H1 (cell line): ENCODE measurements around the gene NUDT1. TPM values are rescaled to one million over a fixed set of nuclear protein-coding genes. Genes with fewer than 3 reads are reported as not detected.

Experiments used
- CTCF ChIA-PET: fragments of 300-600 bp; sonication (Branson Sonifier 250); formaldehyde crosslinking; loops from one replicate; lab custom pipeline; 2021; ENCODE audit not compliant: partially characterized antibody; lab: Charles Lee
- POLR2A ChIA-PET: fragments of 300-600 bp; sonication (Branson Sonifier 250); formaldehyde crosslinking; loops from one replicate; lab custom pipeline; 2021; ENCODE audit warnings: inconsistent platforms; ENCODE audit not compliant: partially characterized antibody; lab: Charles Lee
- DNase-seq, 2 experiments: peaks; one replicate each; pipeline versions ENCODE4 v3.0.0 to v3.0.0-alpha.2; 2010 to 2022; ENCODE audit warnings: low spot score in 2 of 2, low read depth in 1 of 2, mixed read lengths in 1 of 2
- FAIRE-seq: peaks from 2 replicates; lab custom pipeline; 2011; peaks lifted over from hg19 to GRCh38; lab: Jason Lieb, UNC
- H2AFZ ChIP-seq: 2 replicates; pipeline ENCODE4 v1.8.1; 2012; ENCODE audit warnings: low read length, inconsistent platforms
- H2AK5ac ChIP-seq: 2 replicates; pipeline ENCODE4 v1.6.1; 2013; ENCODE audit warnings: low read depth, low read length
- H2BK120ac ChIP-seq: replicated peaks from 2 replicates; pipeline ENCODE3; 2013; ENCODE audit warnings: low read depth, low read length, inconsistent platforms
- H2BK12ac ChIP-seq: 2 replicates; pipeline ENCODE4 v1.6.1; 2013; ENCODE audit warnings: low read depth, low read length
- H2BK15ac ChIP-seq: 2 replicates; pipeline ENCODE4 v1.6.1; 2013; ENCODE audit warnings: low read length
- H2BK20ac ChIP-seq: 2 replicates; pipeline ENCODE4 v1.6.1; 2013; ENCODE audit warnings: low read length
- H2BK5ac ChIP-seq: 2 replicates; pipeline ENCODE4 v1.6.1; 2013; ENCODE audit warnings: low read depth, low read length
- H3K14ac ChIP-seq: 2 replicates; pipeline ENCODE4 v1.6.1; 2013; ENCODE audit warnings: inconsistent platforms; ENCODE audit not compliant: insufficient read length
- H3K18ac ChIP-seq: 2 replicates; pipeline ENCODE4 v1.6.1; 2013; ENCODE audit warnings: low read length; ENCODE audit errors: extremely low read depth
- H3K23ac ChIP-seq: 2 replicates; pipeline ENCODE4 v1.6.1; 2013; ENCODE audit warnings: inconsistent platforms; ENCODE audit not compliant: insufficient read length
- H3K23me2 ChIP-seq: 2 replicates; pipeline ENCODE4 v1.6.1; 2013; ENCODE audit warnings: low read depth, low read length
- H3K27ac ChIP-seq: 2 replicates; pipeline ENCODE4 v1.6.1; 2011; ENCODE audit warnings: low read depth, low read length, inconsistent platforms
- H3K27me3 ChIP-seq, 4 experiments: replicated peaks in 1 of 4; 1 replicate in 1 of 4; 2 replicates in 3 of 4; pipeline versions ENCODE4 v1.6.1 to v1.8.1; 2011 to 2013; ENCODE audit warnings: low read length in 3 of 4, mild to moderate bottlenecking in 3 of 4, inconsistent platforms in 2 of 4, mixed read lengths in 2 of 4, moderate library complexity in 1 of 4; ENCODE audit not compliant: control insufficient read depth in 3 of 4, insufficient read depth in 3 of 4; ENCODE audit errors: extremely low read depth in 1 of 4
- H3K36me3 ChIP-seq, 4 experiments: 2 replicates each; pipeline versions ENCODE4 v1.6.1 to v1.8.1; 2011 to 2013; ENCODE audit warnings: mild to moderate bottlenecking in 4 of 4, low read length in 3 of 4, moderate library complexity in 2 of 4, control low read depth in 1 of 4, inconsistent platforms in 1 of 4; ENCODE audit not compliant: insufficient read depth in 4 of 4, control insufficient read depth in 2 of 4
- H3K4ac ChIP-seq: replicated peaks from 2 replicates; pipeline ENCODE3; 2013; ENCODE audit warnings: low read length, low read depth, mixed read lengths, inconsistent platforms; ENCODE audit not compliant: insufficient read length
- H3K4me1 ChIP-seq, 4 experiments: replicated peaks in 1 of 4; 1 replicate in 1 of 4; 2 replicates in 3 of 4; pipeline versions ENCODE4 v1.6.1 to v1.8.1; 2011 to 2013; ENCODE audit warnings: low read length in 3 of 4, inconsistent platforms in 2 of 4, mixed read lengths in 1 of 4; ENCODE audit not compliant: insufficient read depth in 4 of 4, control insufficient read depth in 3 of 4
- H3K4me2 ChIP-seq, 2 experiments: 2 replicates each; pipeline versions ENCODE4 v1.6.1 to v1.8.1; 2011 to 2013; ENCODE audit warnings: low read depth in 2 of 2, low read length in 2 of 2, control low read depth in 1 of 2, inconsistent platforms in 1 of 2, mild to moderate bottlenecking in 1 of 2; ENCODE audit not compliant: insufficient read depth in 1 of 2
- H3K4me3 ChIP-seq, 4 experiments: fragments of 200-600, 300-600 bp in 1 of 4; sonication (generic), shearing (Covaris generic), sonication (Bioruptor Twin) in 1 of 4; 2 replicates each; pipeline versions ENCODE4 v1.5.1 to v1.8.1; 2011 to 2016; ENCODE audit warnings: low read length in 4 of 4, low read depth in 3 of 4, control low read depth in 2 of 4, inconsistent platforms in 2 of 4, mild to moderate bottlenecking in 2 of 4, mixed read lengths in 1 of 4, moderate library complexity in 1 of 4; ENCODE audit not compliant: insufficient read depth in 2 of 4; ENCODE audit errors: extremely low read depth in 1 of 4
- H3K56ac ChIP-seq: replicated peaks from 2 replicates; pipeline ENCODE3; 2013; ENCODE audit warnings: low read depth, mild to moderate bottlenecking, mixed read lengths, low read length, inconsistent platforms; ENCODE audit not compliant: insufficient read length
- H3K79me1 ChIP-seq: 2 replicates; pipeline ENCODE4 v1.6.1; 2013; ENCODE audit warnings: low read depth, low read length, control low read depth
- H3K79me2 ChIP-seq, 2 experiments: 2 replicates each; pipeline versions ENCODE4 v1.6.1 to v1.8.1; 2012 to 2013; ENCODE audit warnings: low read length in 2 of 2, mild to moderate bottlenecking in 2 of 2, inconsistent platforms in 1 of 2; ENCODE audit not compliant: insufficient read depth in 2 of 2, control insufficient read depth in 1 of 2
- H3K9ac ChIP-seq, 4 experiments: replicated peaks in 1 of 4; 1 replicate in 1 of 4; 2 replicates in 3 of 4; pipeline versions ENCODE4 v1.6.1 to v1.8.1; 2011 to 2013; ENCODE audit warnings: low read depth in 3 of 4, low read length in 3 of 4, control low read depth in 2 of 4, mild to moderate bottlenecking in 2 of 4, moderate library complexity in 2 of 4, inconsistent platforms in 1 of 4; ENCODE audit errors: extremely low read depth in 1 of 4
- H3K9me3 ChIP-seq, 2 experiments: 2 replicates each; pipeline versions ENCODE4 v1.6.1 to v1.8.1; 2012 to 2013; ENCODE audit warnings: mild to moderate bottlenecking in 2 of 2, moderate library complexity in 2 of 2, control low read depth in 1 of 2, inconsistent platforms in 1 of 2, low read depth in 1 of 2, low read length in 1 of 2, mixed read lengths in 1 of 2; ENCODE audit not compliant: insufficient read depth in 2 of 2
- H4K20me1 ChIP-seq, 2 experiments: replicated peaks in 1 of 2; 2 replicates each; pipeline versions ENCODE3 to v1.8.1; 2011 to 2013; ENCODE audit warnings: inconsistent platforms in 2 of 2, low read length in 2 of 2, mild to moderate bottlenecking in 1 of 2; ENCODE audit not compliant: insufficient read depth in 2 of 2, control insufficient read depth in 1 of 2
- H4K5ac ChIP-seq: 2 replicates; pipeline ENCODE4 v1.6.1; 2013; ENCODE audit warnings: low read length, low read depth, mixed read lengths, inconsistent platforms; ENCODE audit not compliant: insufficient read length
- H4K8ac ChIP-seq: 2 replicates; pipeline ENCODE4 v1.8.0; 2013; ENCODE audit warnings: mild to moderate bottlenecking, moderate library complexity, low read length, inconsistent platforms; ENCODE audit not compliant: insufficient read depth; ENCODE audit errors: extremely low read depth
- H4K91ac ChIP-seq: replicated peaks from 2 replicates; pipeline ENCODE3; 2013; ENCODE audit warnings: low read length, mixed read lengths, inconsistent platforms; ENCODE audit not compliant: insufficient read length
- BCL11A ChIP-seq, 2 experiments: IDR thresholded peaks; one replicate each; pipeline ENCODE4 v1.6.1; 2011; ENCODE audit warnings: low read depth in 2 of 2, low read length in 2 of 2, mild to moderate bottlenecking in 2 of 2
- EP300 ChIP-seq, 2 experiments: IDR thresholded peaks; 1 replicate in 1 of 2; 2 replicates in 1 of 2; pipeline ENCODE4 v1.6.1; 2011 to 2012; ENCODE audit warnings: low read depth in 2 of 2, low read length in 2 of 2, mild to moderate bottlenecking in 2 of 2, borderline replicate concordance in 1 of 2, inconsistent platforms in 1 of 2, moderate library complexity in 1 of 2
- HDAC6 ChIP-seq: IDR thresholded peaks from one replicate; pipeline ENCODE4 v1.7.1; 2012; ENCODE audit warnings: low read depth, mild to moderate bottlenecking, inconsistent platforms, low read length, moderate library complexity
- PHF8 ChIP-seq: fragments of 200-600 bp; sonication (generic); conservative IDR thresholded peaks from 2 replicates; pipeline ENCODE4 v1.7.1; 2012; ENCODE audit warnings: low read depth, mild to moderate bottlenecking, inconsistent platforms, low read length, moderate library complexity
- RBBP5 ChIP-seq: IDR thresholded peaks from 2 replicates; pipeline ENCODE4 v1.7.1; 2012; ENCODE audit warnings: low read depth, mild to moderate bottlenecking, inconsistent platforms, low read length, moderate library complexity, borderline replicate concordance
- WGBS, 2 experiments: shearing (Covaris generic) in 1 of 2; methylation state at CpG; one replicate each; pipeline versions ENCODE4 v1.1.6 to v1.1.7; 2013 to 2015; ENCODE audit warnings: low lambda C conversion rate in 2 of 2, mixed read lengths in 2 of 2, inconsistent platforms in 1 of 2, low coverage in 1 of 2, missing lambda C conversion rate in 1 of 2; ENCODE audit not compliant: insufficient replicate concordance in 2 of 2, insufficient coverage in 1 of 2, insufficient read length in 1 of 2; ENCODE audit errors: extremely low coverage in 1 of 2, missing lambda C conversion rate in 1 of 2; 5-methylcytosine and 5-hydroxymethylcytosine counted together
- polyA plus RNA-seq, 7 experiments: library from polyadenylated mRNA; depleted of rRNA in 3 of 7; stranded (reverse) in 5 of 7; unstranded in 2 of 7; fragments of >200 nt in 5 of 7; fragments of 200-250 nt in 2 of 7; gene quantifications; 1 replicate in 5 of 7; 2 replicates in 1 of 7; 4 replicates in 1 of 7; pipeline versions ENCODE4 v1.2.1 to v1.2.3, GENCODE V29; 2011 to 2013; ENCODE audit warnings: missing spikeins in 2 of 7, mixed read lengths in 2 of 7
- total RNA-seq: library from RNA; stranded (reverse); fragmentation: NEBNext Ultra II Directional; extraction: Animal tissue kit (Norgen Biotek cat#: 25700); gene quantifications from 2 replicates; pipeline ENCODE4 v1.2.1, GENCODE V29; 2021

NUDT1 gene
- total and polyA plus RNA-seq, 2 of the 8 experiments (the other 6 are each of a cell fraction or from before 2014, with no cell fraction given), result 76.1 to 89.5 TPM

GRCh38 chr7:2248984-2249694, 7.1 kb downstream of the NUDT1 start:
- ChIA-PET CTCF (interaction anchor here (0.8 to 3.8 kb wide), 11 partner anchors 8 to 108 kb away, joined by 3 to 38 read pairs (median 8); partner anchors contain the start of gene MAD1L1), POLR2A (interaction anchor here (0.7 to 2.9 kb wide), 13 partner anchors 8 to 105 kb away, joined by 3 to 18 read pairs (median 4); partner anchors contain the start of genes EIF3B and MAD1L1)
- DNase-seq, result no peak
- H4K91ac ChIP-seq, result no peak overlapping the region
- H3K36me3 ChIP-seq, result no peaks in the 10 kb centered on the region; a peak in 3 of 8 replicates
- no peak overlapping the region for H2BK120ac ChIP-seq
- no peak overlapping the region for H2AK5ac ChIP-seq
- no peak overlapping the region for H3K4me2 ChIP-seq
- no peaks in the 10 kb centered on the region for H3K79me2 ChIP-seq
- H3K23ac ChIP-seq, result no peak overlapping the region
- WGBS, 2 experiments, result 90% methylated on average over 22 of the region's 24 CpGs; no CpG with 5 or more reads in 1 of the 2 experiments
- no peaks in the 10 kb centered on the region for H3K23me2 ChIP-seq
- no peak overlapping the region for H3K18ac ChIP-seq
- H2BK15ac ChIP-seq, result no peak overlapping the region
- H3K9me3 ChIP-seq, result no peaks in the 10 kb centered on the region
- no peak overlapping the region for H3K9ac ChIP-seq
- no peak overlapping the region for H2BK12ac ChIP-seq
- no peak overlapping the region for H3K56ac ChIP-seq
- H3K79me1 ChIP-seq, result no peaks in the 10 kb centered on the region
- H2AFZ ChIP-seq, result no peak overlapping the region
- no peak overlapping the region for H4K5ac ChIP-seq
- no peak overlapping the region for H3K4ac ChIP-seq
- no peak overlapping the region for H2BK20ac ChIP-seq
- H3K27ac ChIP-seq, result no peak overlapping the region
- H4K8ac ChIP-seq, result peak overlapping the region; percentile 31; the same call in 1 of the 2 replicates
- no peak overlapping the region for H3K14ac ChIP-seq
- no peak overlapping the region for H3K4me3 ChIP-seq
- H3K27me3 ChIP-seq, result no peaks in the 10 kb centered on the region
- FAIRE-seq, result no peak
- peaks cover 0 to 8% (median 2%) of the 10 kb centered on the region in 4 experiments; a peak in 4 of 7 replicates for H3K4me1 ChIP-seq
- H4K20me1 ChIP-seq, result peaks cover 0 to 4% of the 10 kb centered on the region in 2 experiments
- peak overlapping the region; percentile 66; the same call in 1 of the 2 replicates for H2BK5ac ChIP-seq
- TF ChIP-seq PHF8 (no peak), EP300 (IDR thresholded peaks at IDR 0.05; ENCODE audit: borderline replicate concordance in 1 of 2, low read depth in 2 of 2, low read length in 2 of 2) (no peak), BCL11A (IDR thresholded peaks at IDR 0.05; ENCODE audit: low read depth in 2 of 2, low read length in 2 of 2) (no peak), HDAC6 (no peak), RBBP5 (no peak)
